K562 (cell line): ENCODE results near the gene TPK1. TPM values are rescaled to one million over a fixed set of nuclear protein-coding genes. Genes with fewer than 3 reads are reported as not detected.

Source experiments
- ARID1B ChIP-seq: fragments of 450-650 bp; IDR thresholded peaks from 2 replicates; pipeline ENCODE4 v1.6.1; 2016; ENCODE audit warnings: antibody characterized with exemption, mild to moderate bottlenecking, inconsistent platforms
- BCL6 ChIP-seq: fragments of 250-450 bp; sonication (Bioruptor Pico); IDR thresholded peaks from 2 replicates; pipeline ENCODE4 v1.4.0; 2020
- CREM ChIP-seq: IDR thresholded peaks from 2 replicates; pipeline ENCODE4 v1.6.1; 2014; ENCODE audit warnings: antibody characterized with exemption, low read depth
- E2F3 ChIP-seq: fragments of 250-450 bp; sonication (Bioruptor Pico); IDR thresholded peaks from 2 replicates; pipeline ENCODE4 v1.4.0; 2020; ENCODE audit warnings: mild to moderate bottlenecking
- FOXP1 ChIP-seq: sonication (generic); formaldehyde crosslinking; IDR thresholded peaks from 2 replicates; pipeline ENCODE4 v1.8.0; 2022; ENCODE audit warnings: mild to moderate bottlenecking, missing genetic modification reagents
- HDAC6 ChIP-seq: IDR thresholded peaks from 2 replicates; pipeline ENCODE4 v1.6.1; 2012; ENCODE audit warnings: low read depth, mild to moderate bottlenecking, control low read depth, inconsistent platforms, low read length, moderate library complexity
- HEY1 ChIP-seq: fragments of 250-450 bp; sonication (Bioruptor Pico); IDR thresholded peaks from 2 replicates; pipeline ENCODE4 v1.5.0; 2020; ENCODE audit warnings: mild to moderate bottlenecking, moderate library complexity, borderline replicate concordance
- HOXB6 ChIP-seq: fragments of 250-450 bp; sonication (Bioruptor Pico); IDR thresholded peaks from 2 replicates; pipeline ENCODE4 v1.5.1; 2022; ENCODE audit warnings: mild to moderate bottlenecking, borderline replicate concordance
- IRF2 ChIP-seq: sonication (generic); formaldehyde crosslinking; IDR thresholded peaks from 2 replicates; pipeline ENCODE4 v1.8.1; 2022; ENCODE audit warnings: mild to moderate bottlenecking, missing genetic modification reagents
- KLF13 ChIP-seq: fragments of 450-650 bp; IDR thresholded peaks from 2 replicates; pipeline ENCODE4 v1.6.1; 2016; ENCODE audit warnings: missing genetic modification characterization, low read depth, mild to moderate bottlenecking, missing compliant biosample characterization, moderate library complexity, borderline replicate concordance
- NBN ChIP-seq: fragments of 450-650 bp; IDR thresholded peaks from 2 replicates; pipeline ENCODE4 v1.6.1; 2016; ENCODE audit warnings: low read depth, mild to moderate bottlenecking
- OTX1 ChIP-seq: fragments of 450-650 bp; formaldehyde crosslinking; IDR thresholded peaks from 2 replicates; pipeline ENCODE4 v1.4.0; 2022; ENCODE audit warnings: mild to moderate bottlenecking
- POLR3G ChIP-seq: IDR thresholded peaks from 2 replicates; pipeline ENCODE4 v1.6.1; 2011; ENCODE audit not compliant: insufficient read length, insufficient replicate concordance; ENCODE audit errors: extremely low read depth
- RBFOX2 ChIP-seq: fragments of 200-400 bp; formaldehyde crosslinking; IDR thresholded peaks from 2 replicates; pipeline ENCODE4 v1.6.1; 2017; ENCODE audit warnings: low read depth, mild to moderate bottlenecking, low read length, moderate library complexity
- SRSF3 ChIP-seq: fragments of 200-400 bp; formaldehyde crosslinking; IDR thresholded peaks from 2 replicates; pipeline ENCODE4 v1.6.1; 2016; ENCODE audit warnings: mild to moderate bottlenecking, low read length, moderate library complexity; ENCODE audit not compliant: insufficient read depth
- TRIM24 ChIP-seq, 2 experiments: fragments of 450-650 bp; IDR thresholded peaks; 2 replicates each; pipeline ENCODE4 v1.6.1; 2016
- ZC3H4 ChIP-seq: sonication (generic); formaldehyde crosslinking; IDR thresholded peaks from 2 replicates; pipeline ENCODE4 v1.9.0; 2021; ENCODE audit warnings: missing genetic modification reagents, borderline replicate concordance
- ZNF165 ChIP-seq: fragments of 250-450 bp; sonication (Bioruptor Pico); IDR thresholded peaks from 2 replicates; pipeline ENCODE4 v1.4.0; 2020; ENCODE audit warnings: borderline replicate concordance
- ZNF766 ChIP-seq: fragments of 200-800 bp; sonication (Bioruptor generic); conservative IDR thresholded peaks from 2 replicates; pipeline ENCODE4 v1.6.1; 2016; ENCODE audit warnings: missing genetic modification characterization, missing compliant biosample characterization
- polyA plus RNA-seq, 8 experiments: library from polyadenylated mRNA; depleted of rRNA in 4 of 8; stranded (reverse) in 5 of 8; unstranded in 3 of 8; fragments of >200 nt; fragmentation: Nextera tagmentation in 2 of 8; fragmentation: Illumina TruSeq in 1 of 8; extraction: Ambion mirVana in 2 of 8; extraction: Trizol in 1 of 8; gene quantifications; 2 replicates each; pipeline versions ENCODE4 v1.2.1 to v1.2.3, GENCODE V29; 2011 to 2014; ENCODE audit warnings: inconsistent platforms in 1 of 8, missing spikeins in 1 of 8
- total RNA-seq, 7 experiments: library from RNA; depleted of rRNA in 6 of 7; stranded (reverse); fragments of >200 nt in 6 of 7; fragmentation: Illumina TruSeq in 2 of 7; extraction: Trizol in 2 of 7; gene quantifications; 2 replicates each; pipeline versions ENCODE4 v1.2.1 to v1.2.3, GENCODE V29; 2011 to 2021; ENCODE audit warnings: low replicate concordance in 1 of 7
- TF ChIP-seq, protein P1 (sequence below): fragments of 450-650 bp; IDR thresholded peaks from 2 replicates; pipeline ENCODE4 v1.6.1; 2016; ENCODE audit warnings: antibody characterized with exemption
- TF ChIP-seq, protein P2 (sequence below): fragments of 250-450 bp; sonication (Bioruptor Pico); IDR thresholded peaks from 2 replicates; pipeline ENCODE4 v1.5.0; 2021; ENCODE audit warnings: mild to moderate bottlenecking, moderate library complexity
- TF ChIP-seq, protein P3 (sequence below): sonication (generic); formaldehyde crosslinking; IDR thresholded peaks from 2 replicates; pipeline ENCODE4 v1.5.0; 2020; ENCODE audit warnings: missing genetic modification reagents
- TF ChIP-seq, protein P4 (sequence below): fragments of 450-650 bp; conservative IDR thresholded peaks from 2 replicates; pipeline ENCODE4 v1.6.1; 2016; ENCODE audit warnings: missing genetic modification characterization, low read depth, mild to moderate bottlenecking, control low read depth, missing compliant biosample characterization

TPK1 gene
- total and polyA plus RNA-seq, 9 of the 15 experiments (the other 6 are each of a cell fraction or from before 2014, with no cell fraction given), result 5.1 to 16.2 (median 9.2) TPM

DNA sequence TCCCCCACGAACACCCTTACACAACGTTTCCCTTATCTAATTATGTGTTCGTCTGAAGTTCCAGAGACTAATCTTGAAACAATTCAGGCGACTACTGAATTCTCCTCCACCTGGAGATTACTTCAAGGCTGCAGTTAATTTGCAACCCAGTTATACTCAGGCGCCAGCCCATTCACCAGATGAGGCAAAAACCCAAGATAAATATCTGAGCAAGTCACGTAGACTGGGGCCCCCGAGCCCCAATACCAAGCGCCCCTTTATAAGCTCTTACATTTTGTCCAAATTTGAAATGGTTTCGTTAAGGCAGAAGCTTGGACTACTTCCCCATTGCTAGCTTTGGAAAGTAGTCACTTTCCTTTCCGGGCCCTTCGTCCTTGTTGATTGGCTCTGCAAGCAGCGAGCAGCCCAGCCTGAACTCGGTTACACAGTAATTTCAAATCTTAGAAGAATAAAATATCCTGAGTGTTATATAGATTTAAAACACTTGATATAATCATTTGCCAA is 1.2 kb downstream of the TPK1 start (continued):
- TF ChIP-seq POLR3G, result no peak
- TF ChIP-seq KLF13 (tag), result no peak
- TF ChIP-seq BCL6 (CRISPR knock-in tag), result peak; percentile 12; the same call in 1 of the 2 replicates
- peak; percentile 11; the same call in 1 of the 2 replicates for TF ChIP-seq ARID1B
- no peak for TF ChIP-seq FOXP1 (CRISPR knock-in tag)
- TF ChIP-seq ZC3H4 (CRISPR knock-in tag), result no peak
- TF ChIP-seq TRIM24 (IDR thresholded peaks at IDR 0.05), result no peak
- TF ChIP-seq, protein P1, sequence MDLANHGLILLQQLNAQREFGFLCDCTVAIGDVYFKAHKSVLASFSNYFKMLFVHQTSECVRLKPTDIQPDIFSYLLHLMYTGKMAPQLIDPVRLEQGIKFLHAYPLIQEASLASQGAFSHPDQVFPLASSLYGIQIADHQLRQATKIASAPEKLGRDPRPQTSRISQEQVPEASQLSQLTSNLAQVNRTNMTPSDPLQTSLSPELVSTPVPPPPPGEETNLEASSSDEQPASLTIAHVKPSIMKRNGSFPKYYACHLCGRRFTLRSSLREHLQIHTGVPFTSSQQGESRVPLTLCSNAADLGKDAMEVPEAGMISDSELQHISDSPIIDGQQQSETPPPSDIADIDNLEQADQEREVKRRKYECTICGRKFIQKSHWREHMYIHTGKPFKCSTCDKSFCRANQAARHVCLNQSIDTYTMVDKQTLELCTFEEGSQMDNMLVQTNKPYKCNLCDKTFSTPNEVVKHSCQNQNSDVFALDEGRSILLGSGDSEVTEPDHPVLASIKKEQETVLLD, result no peak
- TF ChIP-seq NBN, result no peak
- no peak for TF ChIP-seq SRSF3
- no peak for TF ChIP-seq OTX1 (CRISPR knock-in tag)
- TF ChIP-seq, protein P2, sequence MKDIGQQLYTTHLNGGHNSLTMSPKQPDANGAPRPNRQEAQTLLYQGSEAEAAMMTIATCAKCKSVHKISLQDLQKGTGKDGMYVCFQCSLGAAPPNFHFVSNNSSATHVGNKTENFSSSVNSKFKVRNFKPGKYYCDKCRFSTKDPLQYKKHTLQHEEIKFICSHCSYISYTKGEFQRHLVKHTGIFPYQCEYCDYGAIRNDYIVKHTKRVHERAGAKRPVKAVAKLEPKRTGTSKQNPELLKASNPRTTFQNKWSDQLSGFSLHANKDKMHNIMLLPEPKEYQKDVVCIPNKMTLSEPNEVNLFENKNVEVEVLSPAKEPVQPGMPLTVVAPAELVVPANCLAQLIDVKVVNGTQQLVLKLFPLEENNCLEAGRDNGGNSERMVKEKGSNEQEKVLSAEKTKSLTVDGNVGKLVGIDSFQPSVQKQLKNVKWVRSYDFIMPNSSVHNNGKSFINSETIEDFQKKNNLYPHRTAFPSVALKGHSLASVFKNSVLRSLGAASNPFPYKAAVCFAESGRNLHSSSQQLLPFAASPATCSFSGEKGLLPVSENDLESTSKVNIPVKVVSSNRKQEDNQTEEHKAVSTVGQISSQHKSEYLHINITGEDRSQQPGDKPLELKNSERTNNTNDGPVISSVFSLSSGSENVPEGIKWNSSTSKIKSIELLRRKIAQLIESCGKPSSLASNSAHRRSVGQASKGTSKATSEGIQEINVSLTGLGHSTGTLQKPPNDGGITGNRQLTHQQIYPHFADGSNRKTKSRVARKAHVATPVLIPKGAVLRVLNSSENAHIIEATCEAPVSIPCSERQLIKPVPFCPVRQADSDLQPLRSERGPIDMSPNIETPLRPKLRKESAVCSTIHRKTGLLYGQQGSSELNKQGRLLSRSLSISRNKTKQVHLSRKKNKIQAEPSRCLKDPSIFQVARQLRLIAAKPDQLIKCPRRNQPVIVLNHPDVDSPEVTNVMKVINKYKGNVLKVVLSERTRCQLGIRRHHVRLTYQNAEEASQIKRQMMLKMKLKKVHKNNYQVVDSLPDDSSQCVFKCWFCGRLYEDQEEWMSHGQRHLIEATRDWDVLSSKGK (CRISPR knock-in tag), result no peak
- no peak for TF ChIP-seq ZNF165 (CRISPR knock-in tag)
- no peak for TF ChIP-seq HDAC6
- peak; percentile 46 for TF ChIP-seq ZNF766 (CRISPR knock-in tag)
- no peak for TF ChIP-seq IRF2 (CRISPR knock-in tag)
- TF ChIP-seq RBFOX2, result no peak
- TF ChIP-seq, protein P3, sequence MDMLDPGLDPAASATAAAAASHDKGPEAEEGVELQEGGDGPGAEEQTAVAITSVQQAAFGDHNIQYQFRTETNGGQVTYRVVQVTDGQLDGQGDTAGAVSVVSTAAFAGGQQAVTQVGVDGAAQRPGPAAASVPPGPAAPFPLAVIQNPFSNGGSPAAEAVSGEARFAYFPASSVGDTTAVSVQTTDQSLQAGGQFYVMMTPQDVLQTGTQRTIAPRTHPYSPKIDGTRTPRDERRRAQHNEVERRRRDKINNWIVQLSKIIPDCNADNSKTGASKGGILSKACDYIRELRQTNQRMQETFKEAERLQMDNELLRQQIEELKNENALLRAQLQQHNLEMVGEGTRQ, result no peak
- TF ChIP-seq HOXB6 (CRISPR knock-in tag), result no peak
- TF ChIP-seq E2F3 (CRISPR knock-in tag), result 0 out of 2 replicates have a peak, but pooled peaks have one; percentile 20
- 0 out of 2 replicates have a peak, but pooled peaks have one; percentile 6 for TF ChIP-seq HEY1 (CRISPR knock-in tag)
- TF ChIP-seq, protein P4, sequence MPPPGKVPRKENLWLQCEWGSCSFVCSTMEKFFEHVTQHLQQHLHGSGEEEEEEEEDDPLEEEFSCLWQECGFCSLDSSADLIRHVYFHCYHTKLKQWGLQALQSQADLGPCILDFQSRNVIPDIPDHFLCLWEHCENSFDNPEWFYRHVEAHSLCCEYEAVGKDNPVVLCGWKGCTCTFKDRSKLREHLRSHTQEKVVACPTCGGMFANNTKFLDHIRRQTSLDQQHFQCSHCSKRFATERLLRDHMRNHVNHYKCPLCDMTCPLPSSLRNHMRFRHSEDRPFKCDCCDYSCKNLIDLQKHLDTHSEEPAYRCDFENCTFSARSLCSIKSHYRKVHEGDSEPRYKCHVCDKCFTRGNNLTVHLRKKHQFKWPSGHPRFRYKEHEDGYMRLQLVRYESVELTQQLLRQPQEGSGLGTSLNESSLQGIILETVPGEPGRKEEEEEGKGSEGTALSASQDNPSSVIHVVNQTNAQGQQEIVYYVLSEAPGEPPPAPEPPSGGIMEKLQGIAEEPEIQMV (tag), result no peak
- no peak for TF ChIP-seq CREM
